GM12878 (cell line): ENCODE data around the gene DPF3. TPM values are rescaled to one million over a fixed set of nuclear protein-coding genes. Genes with fewer than 3 reads are reported as not detected.

Experiments
- ATAC-seq: fragments of 200-7000 bp; cut with Tn5 transposase; 3 replicates; pipeline ENCODE4 v1.9.1; 2020; ENCODE audit warnings: mild to moderate bottlenecking, moderate library complexity
- BruUV-seq: library from RNA; stranded (reverse); fragments of 400-500 nt; replicated peaks from 2 replicates; lab custom pipeline; 2021; lab: Mats Ljungman, UMichigan
- CTCF ChIA-PET: fragments of 300-600 bp; sonication (Branson Sonifier 250); formaldehyde crosslinking; extraction: SDS; loops from one replicate; lab custom pipeline; 2021; ENCODE audit warnings: inconsistent platforms; lab: Yijun Ruan, JAX
- POLR2A ChIA-PET: fragments of 350-600 bp; formaldehyde crosslinking; extraction: SDS; loops from one replicate; lab custom pipeline; 2021; ENCODE audit warnings: inconsistent platforms; lab: Charles Lee
- RAD21 ChIA-PET: fragments of 300-600 bp; sonication (Branson Sonifier 250); formaldehyde crosslinking; loops from one replicate; lab custom pipeline; 2023; ENCODE audit warnings: antibody characterized with exemption; ENCODE audit not compliant: unreplicated experiment; lab: Charles Lee
- SMC1A ChIA-PET: fragments of 300-600 bp; sonication (Branson Sonifier 250); formaldehyde crosslinking; loops from one replicate; lab custom pipeline; 2023; ENCODE audit not compliant: unreplicated experiment, uncharacterized antibody; lab: Charles Lee
- DNase-seq: peaks from one replicate; pipeline ENCODE4 v3.0.0-alpha.2; 2011; ENCODE audit warnings: low read depth, low spot score
- FAIRE-seq: peaks from 3 replicates; lab custom pipeline; 2011; peaks lifted over from hg19 to GRCh38; lab: Jason Lieb, UNC
- H2AFZ ChIP-seq: 2 replicates; pipeline ENCODE4 v1.6.0; 2011; ENCODE audit warnings: low read depth, low read length, control low read depth; ENCODE audit not compliant: control insufficient read depth
- H3K27ac ChIP-seq: 2 replicates; pipeline ENCODE4 v1.5.1; 2011; ENCODE audit warnings: control low read depth; ENCODE audit not compliant: control insufficient read depth, insufficient read depth
- H3K27me3 ChIP-seq, 2 experiments: replicated peaks in 1 of 2; 2 replicates each; pipeline versions ENCODE4 v1.6.0 to v1.6.1; 2011; ENCODE audit warnings: low read length in 1 of 2; ENCODE audit not compliant: control insufficient read depth in 2 of 2, insufficient read depth in 2 of 2
- H3K36me3 ChIP-seq, 2 experiments: 2 replicates each; pipeline ENCODE4 v1.5.1; 2011; ENCODE audit warnings: low read length in 1 of 2; ENCODE audit not compliant: control insufficient read depth in 2 of 2, insufficient read depth in 2 of 2
- H3K4me1 ChIP-seq: 2 replicates; pipeline ENCODE4 v1.6.1; 2011; ENCODE audit warnings: mild to moderate bottlenecking, low read length, moderate library complexity, mixed read lengths; ENCODE audit not compliant: control insufficient read depth, insufficient read depth
- H3K4me2 ChIP-seq: 2 replicates; pipeline ENCODE4 v1.6.0; 2011; ENCODE audit warnings: control low read depth; ENCODE audit not compliant: control insufficient read depth, insufficient read depth
- H3K4me3 ChIP-seq: fragments of 200-600 bp; sonication (generic); 2 replicates; pipeline ENCODE4 v1.5.1; 2016
- H3K79me2 ChIP-seq: 2 replicates; pipeline ENCODE4 v1.6.0; 2011; ENCODE audit warnings: low read length; ENCODE audit not compliant: control insufficient read depth, insufficient read depth
- H3K9ac ChIP-seq: 2 replicates; pipeline ENCODE4 v1.8.0; 2011; ENCODE audit warnings: low read length, control low read depth, mixed read lengths; ENCODE audit not compliant: control insufficient read depth, insufficient read depth
- H3K9me3 ChIP-seq: replicated peaks from 3 replicates; pipeline ENCODE4 v1.5.1; 2011; ENCODE audit warnings: mild to moderate bottlenecking, low read length; ENCODE audit not compliant: control insufficient read depth, insufficient read depth
- H4K20me1 ChIP-seq: 2 replicates; pipeline ENCODE4 v1.6.0; 2011; ENCODE audit not compliant: control insufficient read depth, insufficient read depth
- KDM1A ChIP-seq: fragments of 200-600 bp; sonication (generic); IDR thresholded peaks from 2 replicates; pipeline ENCODE4 v1.6.1; 2016; ENCODE audit warnings: borderline replicate concordance
- NR2F1 ChIP-seq: fragments of 450-650 bp; conservative IDR thresholded peaks from 2 replicates; pipeline ENCODE4 v1.6.1; 2017; ENCODE audit warnings: mild to moderate bottlenecking
- RAD21 ChIP-seq: IDR thresholded peaks from 2 replicates; pipeline ENCODE4 v1.6.1; 2011; ENCODE audit warnings: mild to moderate bottlenecking, low read depth, low read length, moderate library complexity; ENCODE audit not compliant: insufficient read depth
- WGBS: methylation state at CpG from one replicate; pipeline ENCODE4 v1.1.6; 2016; ENCODE audit warnings: low lambda C conversion rate; ENCODE audit not compliant: insufficient replicate concordance, insufficient coverage; ENCODE audit errors: missing lambda C conversion rate; 5-methylcytosine and 5-hydroxymethylcytosine counted together
- in situ Hi-C: fragments of 300-500 bp; cut with MboI; formaldehyde crosslinking; loops from 9 replicates; pipeline ENCODE4 v1.14.3; 2018; ENCODE audit warnings: mixed read lengths
- intact Hi-C: fragments of 100-400 bp; cut with micrococcal nuclease; formaldehyde crosslinking; loops from one replicate; pipeline ENCODE4 v1.14.2; 2022; ENCODE audit not compliant: unreplicated experiment
- polyA plus RNA-seq, 11 experiments: library from polyadenylated mRNA; depleted of rRNA in 4 of 11; unstranded in 6 of 11; stranded (reverse) in 5 of 11; fragments of >200 nt; fragmentation: Nextera tagmentation in 4 of 11; fragmentation: Illumina TruSeq in 1 of 11; extraction: Ambion mirVana in 4 of 11; extraction: Trizol in 1 of 11; gene quantifications; 1 replicate in 1 of 11; 2 replicates in 10 of 11; pipeline versions ENCODE4 v1.2.1 to v1.2.3, GENCODE V29; 2011 to 2016; ENCODE audit warnings: inconsistent platforms in 2 of 11, missing spikeins in 2 of 11, low read depth in 1 of 11
- total RNA-seq, 4 experiments: library from RNA; depleted of rRNA in 3 of 4; stranded (reverse); fragments of >200 nt in 3 of 4; fragmentation: Illumina TruSeq in 1 of 4; extraction: Trizol in 1 of 4; gene quantifications; 2 replicates each; pipeline versions ENCODE4 v1.2.1 to v1.2.3, GENCODE V29; 2013 to 2021
- TF ChIP-seq, protein P1 (sequence below), 3 experiments: IDR thresholded peaks in 2 of 3; conservative IDR thresholded peaks in 1 of 3; 2 replicates each; pipeline ENCODE4 v1.5.1; 2011; ENCODE audit warnings: low read depth in 3 of 3, low read length in 3 of 3, mild to moderate bottlenecking in 3 of 3, control low read depth in 2 of 3, moderate library complexity in 2 of 3, inconsistent platforms in 1 of 3, mixed read lengths in 1 of 3; ENCODE audit not compliant: control insufficient read depth in 2 of 3, insufficient read depth in 1 of 3; ENCODE audit errors: extremely low read depth in 1 of 3

DPF3 gene
- total and polyA plus RNA-seq, 10 of the 15 experiments (the other 5 are each of a cell fraction or from before 2014, with no cell fraction given), result 0.69 to 8.0 (median 2.2) TPM

GRCh38 chr14:72942934-72943333 lies 49.0 kb upstream of the DPF3 start:
- no peak overlapping the region for H3K9ac ChIP-seq
- BruUV-seq, result no TSS peak
- CTCF ChIA-PET, result no interaction called here
- H3K4me1 ChIP-seq, result no peaks in the 10 kb centered on the region
- H3K4me2 ChIP-seq, result no peak overlapping the region
- no peak for FAIRE-seq
- no peaks in the 10 kb centered on the region for H4K20me1 ChIP-seq
- DNase-seq, result no peak
- TF ChIP-seq KDM1A (no peak), NR2F1 (no peak), RAD21 (0 out of 2 replicates have a peak, but pooled peaks have one; percentile 9)
- TF ChIP-seq, protein P1, sequence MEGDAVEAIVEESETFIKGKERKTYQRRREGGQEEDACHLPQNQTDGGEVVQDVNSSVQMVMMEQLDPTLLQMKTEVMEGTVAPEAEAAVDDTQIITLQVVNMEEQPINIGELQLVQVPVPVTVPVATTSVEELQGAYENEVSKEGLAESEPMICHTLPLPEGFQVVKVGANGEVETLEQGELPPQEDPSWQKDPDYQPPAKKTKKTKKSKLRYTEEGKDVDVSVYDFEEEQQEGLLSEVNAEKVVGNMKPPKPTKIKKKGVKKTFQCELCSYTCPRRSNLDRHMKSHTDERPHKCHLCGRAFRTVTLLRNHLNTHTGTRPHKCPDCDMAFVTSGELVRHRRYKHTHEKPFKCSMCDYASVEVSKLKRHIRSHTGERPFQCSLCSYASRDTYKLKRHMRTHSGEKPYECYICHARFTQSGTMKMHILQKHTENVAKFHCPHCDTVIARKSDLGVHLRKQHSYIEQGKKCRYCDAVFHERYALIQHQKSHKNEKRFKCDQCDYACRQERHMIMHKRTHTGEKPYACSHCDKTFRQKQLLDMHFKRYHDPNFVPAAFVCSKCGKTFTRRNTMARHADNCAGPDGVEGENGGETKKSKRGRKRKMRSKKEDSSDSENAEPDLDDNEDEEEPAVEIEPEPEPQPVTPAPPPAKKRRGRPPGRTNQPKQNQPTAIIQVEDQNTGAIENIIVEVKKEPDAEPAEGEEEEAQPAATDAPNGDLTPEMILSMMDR (IDR thresholded peaks at IDR 0.05 in 2 of 3, conservative IDR thresholded peaks at IDR 0.05 in 1 of 3; ENCODE audit: control insufficient read depth in 2 of 3, extremely low read depth in 1 of 3, insufficient read depth in 1 of 3, low read depth in 3 of 3, low read length in 3 of 3), result peak in 1 of 3 experiments; percentile 5; a peak in 1 of 6 replicates
- intact Hi-C loops (no loop called here), in situ Hi-C loops (no loop called here)
- SMC1A ChIA-PET, result no interaction called here
- no peak overlapping the region for H3K27ac ChIP-seq
- H2AFZ ChIP-seq, result no peak overlapping the region
- peaks cover 24 to 26% of the 10 kb centered on the region in 2 experiments for H3K36me3 ChIP-seq
- H3K79me2 ChIP-seq, result no peaks in the 10 kb centered on the region
- H3K9me3 ChIP-seq, result no peaks in the 10 kb centered on the region
- ATAC-seq, result no peak
- RAD21 ChIA-PET, result no interaction called here
- no peak overlapping the region for H3K4me3 ChIP-seq
- H3K27me3 ChIP-seq, result no peaks in the 10 kb centered on the region
- WGBS, result 97% methylated on average over 14 of the region's 14 CpGs
- POLR2A ChIA-PET, result no interaction called here
